A549 (cell line): Measurements from ENCODE around the gene KLHL9. TPM values are rescaled to one million over a fixed set of nuclear protein-coding genes. Genes with fewer than 3 reads are reported as not detected.

Experiments used
- ATAC-seq, 2 experiments: fragments of 200-7000 bp in 1 of 2; fragments of >200 bp in 1 of 2; cut with Nextera tagmentation in 1 of 2; cut with Tn5 transposase in 1 of 2; 3 replicates each; pipeline versions ENCODE4 v1.8.0 to v1.9.1; 2018 to 2020; ENCODE audit warnings: mild to moderate bottlenecking in 1 of 2, moderate library complexity in 1 of 2
- CTCF ChIA-PET: fragments of 300-600 bp; sonication (Branson Sonifier 250); formaldehyde crosslinking; extraction: SDS; loops from one replicate; lab custom pipeline; 2021; ENCODE audit warnings: antibody characterized with exemption, inconsistent platforms; lab: Yijun Ruan, JAX
- POLR2A ChIA-PET: fragments of 350-600 bp; formaldehyde crosslinking; extraction: SDS; loops from one replicate; lab custom pipeline; 2021; ENCODE audit warnings: antibody characterized with exemption, inconsistent platforms; lab: Yijun Ruan, JAX
- DNase-seq, 2 experiments: peaks; one replicate each; pipeline versions ENCODE4 v3.0.0 to v3.0.0-alpha.2; 2011 to 2016; ENCODE audit warnings: low read depth in 1 of 2, low spot score in 1 of 2
- FAIRE-seq: peaks from 2 replicates; lab custom pipeline; 2011; peaks lifted over from hg19 to GRCh38; lab: Jason Lieb, UNC
- H3K27ac ChIP-seq, 2 experiments: fragments of >200 bp; sonication (Bioruptor Twin); formaldehyde crosslinking; 3 replicates each; pipeline ENCODE4 v1.5.1; 2016 to 2017
- H3K4me1 ChIP-seq: fragments of >200 bp; sonication (Bioruptor Twin); formaldehyde crosslinking; 3 replicates; pipeline ENCODE4 v1.6.1; 2016
- H3K4me2 ChIP-seq: fragments of >200 bp; sonication (Bioruptor Twin); formaldehyde crosslinking; 3 replicates; pipeline ENCODE4 v1.6.1; 2016
- H3K4me3 ChIP-seq: fragments of >200 bp; sonication (Bioruptor Twin); formaldehyde crosslinking; 3 replicates; pipeline ENCODE4 v1.5.1; 2016
- H3K9me3 ChIP-seq: fragments of >200 bp; sonication (Bioruptor Twin); formaldehyde crosslinking; 3 replicates; pipeline ENCODE4 v1.6.1; 2016
- CEBPB ChIP-seq, 2 experiments: fragments of >200 bp in 1 of 2; sonication (Bioruptor Twin) in 1 of 2; formaldehyde crosslinking in 1 of 2; IDR thresholded peaks; 2 replicates each; pipeline ENCODE4 v1.6.1; 2012 to 2016
- CHD2 ChIP-seq: fragments of 150-350 bp; IDR thresholded peaks from 2 replicates; pipeline ENCODE4 v1.6.1; 2014; ENCODE audit warnings: low read length; ENCODE audit not compliant: partially characterized antibody
- CHD4 ChIP-seq: fragments of 200-600 bp; sonication (generic); IDR thresholded peaks from 2 replicates; pipeline ENCODE4 v1.6.1; 2016; ENCODE audit warnings: antibody characterized with exemption, mild to moderate bottlenecking, borderline replicate concordance
- FOSB ChIP-seq: fragments of 250-450 bp; sonication (Bioruptor Pico); IDR thresholded peaks from 2 replicates; pipeline ENCODE4 v1.5.0; 2020; ENCODE audit warnings: mild to moderate bottlenecking, moderate library complexity
- FOSL2 ChIP-seq, 2 experiments: fragments of 450-650 bp in 1 of 2; fragments of >200 bp in 1 of 2; sonication (Bioruptor Twin) in 1 of 2; formaldehyde crosslinking; IDR thresholded peaks; 2 replicates each; pipeline versions ENCODE4 v1.5.0 to v1.6.1; 2016 to 2020; ENCODE audit warnings: mild to moderate bottlenecking in 1 of 2, moderate library complexity in 1 of 2
- HDAC2 ChIP-seq: fragments of 200-600 bp; sonication (generic); IDR thresholded peaks from 2 replicates; pipeline ENCODE4 v1.6.1; 2016
- HOXB5 ChIP-seq: fragments of 250-450 bp; sonication (Bioruptor Pico); IDR thresholded peaks from 2 replicates; pipeline ENCODE4 v1.5.0; 2020; ENCODE audit warnings: mild to moderate bottlenecking, moderate library complexity
- JUN ChIP-seq, 2 experiments: fragments of >200 bp; sonication (Bioruptor Twin); formaldehyde crosslinking; IDR thresholded peaks; 2 replicates in 1 of 2; 3 replicates in 1 of 2; pipeline ENCODE4 v1.6.1; 2016 to 2017
- MAFK ChIP-seq: fragments of 450-650 bp; IDR thresholded peaks from 2 replicates; pipeline ENCODE4 v1.6.1; 2014; ENCODE audit not compliant: partially characterized antibody
- MAZ ChIP-seq: fragments of 150-350 bp; IDR thresholded peaks from 2 replicates; pipeline ENCODE4 v1.6.1; 2014; ENCODE audit warnings: antibody characterized with exemption, low read depth, low read length, borderline replicate concordance
- MYC ChIP-seq: IDR thresholded peaks from 2 replicates; pipeline ENCODE4 v1.6.1; 2012; ENCODE audit warnings: mild to moderate bottlenecking, inconsistent platforms, low read length, improper control_type of control experiment, borderline replicate concordance
- NFE2L2 ChIP-seq: fragments of 150-350 bp; conservative IDR thresholded peaks from 2 replicates; pipeline ENCODE4 v1.6.1; 2014; ENCODE audit warnings: low read length
- NPAS2 ChIP-seq: fragments of 250-450 bp; sonication (Bioruptor Pico); IDR thresholded peaks from 2 replicates; pipeline ENCODE4 v1.8.0; 2022; ENCODE audit warnings: mild to moderate bottlenecking, moderate library complexity, borderline replicate concordance
- NR3C1 ChIP-seq: fragments of >200 bp; sonication (Bioruptor Twin); formaldehyde crosslinking; IDR thresholded peaks from 3 replicates; pipeline ENCODE4 v1.6.1; 2017
- PHF8 ChIP-seq: fragments of 200-600 bp; sonication (generic); IDR thresholded peaks from 2 replicates; pipeline ENCODE4 v1.6.1; 2016; ENCODE audit warnings: low read depth, mild to moderate bottlenecking, antibody characterized with exemption, moderate library complexity, borderline replicate concordance
- RAD21 ChIP-seq, 2 experiments: fragments of >200 bp in 1 of 2; sonication (Bioruptor Twin) in 1 of 2; formaldehyde crosslinking in 1 of 2; IDR thresholded peaks in 1 of 2; conservative IDR thresholded peaks in 1 of 2; 2 replicates in 1 of 2; 3 replicates in 1 of 2; pipeline ENCODE4 v1.6.1; 2012 to 2018; ENCODE audit warnings: inconsistent platforms in 1 of 2
- RCOR1 ChIP-seq: fragments of 150-350 bp; IDR thresholded peaks from 2 replicates; pipeline ENCODE4 v1.6.1; 2014; ENCODE audit warnings: antibody characterized with exemption, low read length, low read depth
- RFX5 ChIP-seq: fragments of 450-650 bp; IDR thresholded peaks from 2 replicates; pipeline ENCODE4 v1.7.1; 2014; ENCODE audit warnings: antibody characterized with exemption, mild to moderate bottlenecking, moderate library complexity
- RNF2 ChIP-seq: fragments of 200-600 bp; sonication (generic); IDR thresholded peaks from 2 replicates; pipeline ENCODE4 v1.6.1; 2016; ENCODE audit warnings: low read depth, mild to moderate bottlenecking, antibody characterized with exemption, moderate library complexity, borderline replicate concordance
- SMC3 ChIP-seq: fragments of >200 bp; sonication (Bioruptor Twin); formaldehyde crosslinking; IDR thresholded peaks from 3 replicates; pipeline ENCODE4 v1.6.1; 2018; ENCODE audit warnings: inconsistent platforms
- SREBF2 ChIP-seq: fragments of 450-650 bp; IDR thresholded peaks from 2 replicates; pipeline ENCODE4 v1.6.1; 2014; ENCODE audit warnings: mild to moderate bottlenecking, moderate library complexity
- TFCP2L1 ChIP-seq: fragments of 250-450 bp; sonication (Bioruptor Pico); IDR thresholded peaks from 2 replicates; pipeline ENCODE4 v1.5.0; 2021; ENCODE audit warnings: mild to moderate bottlenecking
- TP53 ChIP-seq: fragments of 250-450 bp; sonication (Bioruptor Pico); IDR thresholded peaks from 2 replicates; pipeline ENCODE4 v1.5.0; 2021; ENCODE audit warnings: mild to moderate bottlenecking, moderate library complexity
- ZC3H11A ChIP-seq: fragments of 450-650 bp; IDR thresholded peaks from 2 replicates; pipeline ENCODE4 v1.6.1; 2014; ENCODE audit warnings: antibody characterized with exemption, mild to moderate bottlenecking
- ZSCAN20 ChIP-seq: fragments of 250-450 bp; sonication (Bioruptor Pico); IDR thresholded peaks from 2 replicates; pipeline ENCODE4 v1.8.0; 2022; ENCODE audit warnings: mild to moderate bottlenecking, moderate library complexity
- WGBS: methylation state at CpG from one replicate; pipeline ENCODE4 v1.1.6; 2017; ENCODE audit errors: missing lambda C conversion rate; 5-methylcytosine and 5-hydroxymethylcytosine counted together
- polyA minus RNA-seq: library from RNA; depleted of rRNA, polyadenylated mRNA; stranded (reverse); fragments of >200 nt; gene quantifications from 2 replicates; pipeline ENCODE4 v1.2.3, GENCODE V29; 2011; rRNA and poly(A)+ RNA removed
- polyA plus RNA-seq, 4 experiments: library from polyadenylated mRNA; depleted of rRNA in 3 of 4; stranded (reverse); fragments of >200 nt; fragmentation: RNase III in 1 of 4; extraction: RNeasy Plus Mini Kit Qiagen cat#74134 plus additional on column Dnase treatment in 1 of 4; gene quantifications; 2 replicates in 3 of 4; 3 replicates in 1 of 4; pipeline ENCODE4 v1.2.3, GENCODE V29; 2011 to 2017
- TF ChIP-seq, protein P1 (sequence below): fragments of 450-650 bp; IDR thresholded peaks from 2 replicates; pipeline ENCODE4 v1.6.1; 2014; ENCODE audit warnings: antibody characterized with exemption
- TF ChIP-seq, protein P2 (sequence below): fragments of 150-350 bp; IDR thresholded peaks from 2 replicates; pipeline ENCODE4 v1.6.1; 2014; ENCODE audit warnings: low read depth, mild to moderate bottlenecking, low read length
- TF ChIP-seq, protein P3 (sequence below): fragments of 250-450 bp; sonication (Bioruptor Pico); IDR thresholded peaks from 2 replicates; pipeline ENCODE4 v1.5.0; 2020; ENCODE audit warnings: low read depth, mild to moderate bottlenecking, moderate library complexity
- TF ChIP-seq, protein P4 (sequence below): fragments of 250-450 bp; sonication (Bioruptor Pico); IDR thresholded peaks from 2 replicates; pipeline ENCODE4 v1.5.0; 2021; ENCODE audit warnings: mild to moderate bottlenecking, moderate library complexity, borderline replicate concordance
- TF ChIP-seq, protein P5 (sequence below): IDR thresholded peaks from 2 replicates; pipeline ENCODE4 v1.6.1; 2012; ENCODE audit warnings: low read depth, borderline replicate concordance

Gene KLHL9, protein sequence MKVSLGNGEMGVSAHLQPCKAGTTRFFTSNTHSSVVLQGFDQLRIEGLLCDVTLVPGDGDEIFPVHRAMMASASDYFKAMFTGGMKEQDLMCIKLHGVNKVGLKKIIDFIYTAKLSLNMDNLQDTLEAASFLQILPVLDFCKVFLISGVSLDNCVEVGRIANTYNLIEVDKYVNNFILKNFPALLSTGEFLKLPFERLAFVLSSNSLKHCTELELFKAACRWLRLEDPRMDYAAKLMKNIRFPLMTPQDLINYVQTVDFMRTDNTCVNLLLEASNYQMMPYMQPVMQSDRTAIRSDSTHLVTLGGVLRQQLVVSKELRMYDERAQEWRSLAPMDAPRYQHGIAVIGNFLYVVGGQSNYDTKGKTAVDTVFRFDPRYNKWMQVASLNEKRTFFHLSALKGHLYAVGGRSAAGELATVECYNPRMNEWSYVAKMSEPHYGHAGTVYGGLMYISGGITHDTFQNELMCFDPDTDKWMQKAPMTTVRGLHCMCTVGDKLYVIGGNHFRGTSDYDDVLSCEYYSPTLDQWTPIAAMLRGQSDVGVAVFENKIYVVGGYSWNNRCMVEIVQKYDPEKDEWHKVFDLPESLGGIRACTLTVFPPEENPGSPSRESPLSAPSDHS
- polyA plus RNA-seq (2011; rRNA removed) (25.3 and 27.4 TPM in 2 replicates), polyA plus RNA-seq (2017; fragmentation: RNase III; extraction: RNeasy Plus Mini Kit Qiagen cat#74134 plus additional on column Dnase treatment) (17.8 to 19.5 TPM (median 18.6 TPM) in 3 replicates), polyA minus RNA-seq (19.2 and 21.6 TPM in 2 replicates)
- 4.5 and 5.3 TPM in 2 replicates for polyA plus RNA-seq (2012; cell fraction: cytosol; rRNA removed)
- 3.7 and 4.3 TPM in 2 replicates for polyA plus RNA-seq (2012; cell fraction: nucleus; rRNA removed)

DNA sequence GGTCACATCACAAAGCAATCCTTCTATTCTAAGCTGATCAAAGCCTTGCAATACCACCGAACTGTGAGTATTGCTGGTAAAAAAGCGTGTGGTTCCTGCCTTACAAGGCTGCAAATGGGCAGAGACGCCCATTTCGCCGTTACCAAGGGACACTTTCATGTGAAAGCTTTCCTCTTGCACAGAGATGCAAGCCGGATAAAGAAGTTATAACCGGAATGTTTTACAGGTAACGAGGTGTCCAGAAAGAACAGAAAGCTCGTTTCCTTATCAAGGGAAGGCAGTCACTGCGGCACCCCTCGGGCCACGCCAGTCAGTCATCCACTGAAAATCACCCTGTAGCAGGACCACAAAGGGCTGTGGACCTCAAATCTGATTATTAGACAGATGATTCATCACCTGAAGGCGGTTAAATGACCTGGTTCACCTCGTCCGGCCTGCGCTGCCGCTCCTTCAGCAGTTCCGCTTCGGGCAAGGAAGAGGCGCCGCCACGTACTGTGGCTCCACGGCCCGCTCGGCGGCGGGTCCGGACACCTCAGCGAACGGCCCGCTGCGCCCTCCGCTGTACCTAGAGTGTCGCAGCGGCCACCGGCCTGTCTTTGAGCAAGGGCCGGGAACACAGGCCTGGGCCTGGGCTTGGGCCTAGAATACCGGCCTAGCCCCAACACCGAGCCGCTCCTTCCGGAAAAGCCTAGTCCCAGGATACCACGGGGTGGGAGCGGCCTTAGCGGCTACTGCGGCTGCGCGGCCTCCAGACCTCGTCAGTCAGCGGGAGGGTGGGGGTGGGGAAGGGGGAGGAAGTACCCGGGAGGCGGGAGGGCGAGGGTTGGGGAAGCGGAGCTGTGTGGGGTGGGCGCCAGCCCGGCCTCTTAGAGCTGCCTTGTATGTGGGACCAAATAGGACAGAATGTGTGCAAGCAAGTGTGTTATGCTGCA is at the start of gene KLHL9:
Gene KLHL9, minus strand, starts transcription at position 704 of the 932 bp plus-strand sequence. Its CDS starts 545 bp downstream, at position 159.
- H3K27ac ChIP-seq: peak within 1 kb of the TSS; percentile 95 to 99
- H3K4me2 ChIP-seq: peak within 1 kb of the TSS; percentile 66
- ChIA-PET POLR2A (interaction anchor here (0.6 to 1.1 kb wide), 10 partner anchors 9 to 257 kb away, joined by 3 to 6 read pairs (median 3); no protein-coding TSS in a partner anchor), CTCF (interaction anchor here (1.0 to 8.3 kb wide), 7 partner anchors 9 to 478 kb away, joined by 3 to 65 read pairs (median 5); no protein-coding TSS in a partner anchor)
- peaks cover 36% of the 10 kb centered on the region for H3K4me1 ChIP-seq
- WGBS: 0% methylated on average over 18 of the region's 55 CpGs
- peak; percentile 97 to 98 for ATAC-seq
- peak; percentile 86 for FAIRE-seq
- peak within 1 kb of the TSS; percentile 70 for H3K4me3 ChIP-seq
- no peaks in the 10 kb centered on the region for H3K9me3 ChIP-seq
- peak; percentile 94 to 97 for DNase-seq
- TF ChIP-seq NPAS2 (CRISPR knock-in tag) (no peak), HOXB5 (CRISPR knock-in tag) (no peak), FOSL2 (IDR thresholded peaks at IDR 0.05) (no peak), FOSL2 (CRISPR knock-in tag; IDR thresholded peaks at IDR 0.05) (no peak), TFCP2L1 (CRISPR knock-in tag) (peak; percentile 61; the same call in 1 of the 2 replicates), NR3C1 (no peak), SREBF2 (no peak), RNF2 (no peak), RAD21 (conservative IDR thresholded peaks at IDR 0.05 in 1 of 2, IDR thresholded peaks at IDR 0.05 in 1 of 2) (no peak), MYC (peak; percentile 57; the same call in 1 of the 2 replicates), FOSB (CRISPR knock-in tag) (no peak), CHD4 (no peak), JUN (IDR thresholded peaks at IDR 0.05) (peak; percentile 37 to 91; a peak in 3 of 5 replicates), RCOR1 (no peak), ZSCAN20 (CRISPR knock-in tag) (no peak), RFX5 (peak; percentile 23; the same call in 1 of the 2 replicates), ZC3H11A (no peak), CHD2 (no peak), HDAC2 (no peak), MAZ (peak; percentile 44; the same call in 1 of the 2 replicates), SMC3 (no peak), PHF8 (peak; percentile 96), MAFK (no peak), NFE2L2 (no peak), TP53 (CRISPR knock-in tag) (no peak), CEBPB (IDR thresholded peaks at IDR 0.05) (no peak)
- TF ChIP-seq, protein P1, sequence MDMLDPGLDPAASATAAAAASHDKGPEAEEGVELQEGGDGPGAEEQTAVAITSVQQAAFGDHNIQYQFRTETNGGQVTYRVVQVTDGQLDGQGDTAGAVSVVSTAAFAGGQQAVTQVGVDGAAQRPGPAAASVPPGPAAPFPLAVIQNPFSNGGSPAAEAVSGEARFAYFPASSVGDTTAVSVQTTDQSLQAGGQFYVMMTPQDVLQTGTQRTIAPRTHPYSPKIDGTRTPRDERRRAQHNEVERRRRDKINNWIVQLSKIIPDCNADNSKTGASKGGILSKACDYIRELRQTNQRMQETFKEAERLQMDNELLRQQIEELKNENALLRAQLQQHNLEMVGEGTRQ: no peak
- TF ChIP-seq, protein P2, sequence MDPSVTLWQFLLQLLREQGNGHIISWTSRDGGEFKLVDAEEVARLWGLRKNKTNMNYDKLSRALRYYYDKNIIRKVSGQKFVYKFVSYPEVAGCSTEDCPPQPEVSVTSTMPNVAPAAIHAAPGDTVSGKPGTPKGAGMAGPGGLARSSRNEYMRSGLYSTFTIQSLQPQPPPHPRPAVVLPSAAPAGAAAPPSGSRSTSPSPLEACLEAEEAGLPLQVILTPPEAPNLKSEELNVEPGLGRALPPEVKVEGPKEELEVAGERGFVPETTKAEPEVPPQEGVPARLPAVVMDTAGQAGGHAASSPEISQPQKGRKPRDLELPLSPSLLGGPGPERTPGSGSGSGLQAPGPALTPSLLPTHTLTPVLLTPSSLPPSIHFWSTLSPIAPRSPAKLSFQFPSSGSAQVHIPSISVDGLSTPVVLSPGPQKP: no peak
- TF ChIP-seq, protein P3, sequence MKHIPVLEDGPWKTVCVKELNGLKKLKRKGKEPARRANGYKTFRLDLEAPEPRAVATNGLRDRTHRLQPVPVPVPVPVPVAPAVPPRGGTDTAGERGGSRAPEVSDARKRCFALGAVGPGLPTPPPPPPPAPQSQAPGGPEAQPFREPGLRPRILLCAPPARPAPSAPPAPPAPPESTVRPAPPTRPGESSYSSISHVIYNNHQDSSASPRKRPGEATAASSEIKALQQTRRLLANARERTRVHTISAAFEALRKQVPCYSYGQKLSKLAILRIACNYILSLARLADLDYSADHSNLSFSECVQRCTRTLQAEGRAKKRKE (CRISPR knock-in tag): no peak
- TF ChIP-seq, protein P4, sequence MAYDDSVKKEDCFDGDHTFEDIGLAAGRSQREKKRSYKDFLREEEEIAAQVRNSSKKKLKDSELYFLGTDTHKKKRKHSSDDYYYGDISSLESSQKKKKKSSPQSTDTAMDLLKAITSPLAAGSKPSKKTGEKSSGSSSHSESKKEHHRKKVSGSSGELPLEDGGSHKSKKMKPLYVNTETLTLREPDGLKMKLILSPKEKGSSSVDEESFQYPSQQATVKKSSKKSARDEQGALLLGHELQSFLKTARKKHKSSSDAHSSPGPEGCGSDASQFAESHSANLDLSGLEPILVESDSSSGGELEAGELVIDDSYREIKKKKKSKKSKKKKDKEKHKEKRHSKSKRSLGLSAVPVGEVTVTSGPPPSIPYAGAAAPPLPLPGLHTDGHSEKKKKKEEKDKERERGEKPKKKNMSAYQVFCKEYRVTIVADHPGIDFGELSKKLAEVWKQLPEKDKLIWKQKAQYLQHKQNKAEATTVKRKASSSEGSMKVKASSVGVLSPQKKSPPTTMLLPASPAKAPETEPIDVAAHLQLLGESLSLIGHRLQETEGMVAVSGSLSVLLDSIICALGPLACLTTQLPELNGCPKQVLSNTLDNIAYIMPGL (CRISPR knock-in tag): peak; percentile 93
- TF ChIP-seq, protein P5, sequence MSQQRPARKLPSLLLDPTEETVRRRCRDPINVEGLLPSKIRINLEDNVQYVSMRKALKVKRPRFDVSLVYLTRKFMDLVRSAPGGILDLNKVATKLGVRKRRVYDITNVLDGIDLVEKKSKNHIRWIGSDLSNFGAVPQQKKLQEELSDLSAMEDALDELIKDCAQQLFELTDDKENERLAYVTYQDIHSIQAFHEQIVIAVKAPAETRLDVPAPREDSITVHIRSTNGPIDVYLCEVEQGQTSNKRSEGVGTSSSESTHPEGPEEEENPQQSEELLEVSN: peak; percentile 45; the same call in 1 of the 2 replicates
